GM10248 (cell line): ENCODE measurements around the gene BASP1.
A peak's percentile ranks its signal among the peaks of the same experiment; 100 is the strongest.

Experiments
- CTCF ChIA-PET: fragments of 300-600 bp; sonication (Branson Sonifier 250); formaldehyde crosslinking; extraction: SDS; loops from one replicate; lab custom pipeline; 2021; ENCODE audit warnings: antibody characterized with exemption; lab: Yijun Ruan, JAX
- POLR2A ChIA-PET: fragments of 350-650 bp; sonication (Branson Sonifier 250); formaldehyde crosslinking; extraction: SDS; loops from one replicate; lab custom pipeline; 2020; ENCODE audit warnings: antibody characterized with exemption; lab: Yijun Ruan, JAX
- DNase-seq: peaks from one replicate; pipeline ENCODE4 v3.0.0; 2012; ENCODE audit errors: extremely low spot score
- CTCF ChIP-seq: IDR thresholded peaks from 2 replicates; pipeline ENCODE4 v1.5.1; 2012; ENCODE audit warnings: mild to moderate bottlenecking, low read depth; ENCODE audit errors: extremely low read depth, missing control alignments, control extremely low read depth

BASP1 gene

GRCh38 chr5:17203329-17204132, 13.9 kb upstream of the BASP1 start:
- TF ChIP-seq CTCF = peak; percentile 75
- ChIA-PET CTCF (interaction anchor here (0.9 to 4.5 kb wide), 8 partner anchors 9 to 1100 kb away, joined by 3 to 29 read pairs (median 5); no protein-coding TSS in a partner anchor), POLR2A (no interaction called here)
- peak; percentile 70 for DNase-seq

GRCh38 chr5:17204133-17204489, 13.3 kb upstream of the BASP1 start:
- ChIA-PET POLR2A (no interaction called here), CTCF (interaction anchor here (1.0 to 4.5 kb wide), 6 partner anchors 10 to 1100 kb away, joined by 3 to 29 read pairs (median 5); no protein-coding TSS in a partner anchor)
- DNase-seq = no peak
- no peak for TF ChIP-seq CTCF

GRCh38 chr5:17206021-17206420, 11.4 kb upstream of the BASP1 start:
- CTCF ChIA-PET = interaction anchor here (4.5 kb wide), 1 partner anchor 16 kb away, joined by 29 read pairs; no protein-coding TSS in a partner anchor
- POLR2A ChIA-PET = no interaction called here
- DNase-seq = no peak
- TF ChIP-seq CTCF = no peak

- no peak for TF ChIP-seq CTCF
- DNase-seq = no peak
- CTCF ChIA-PET = interaction anchor here (1.5 to 6.1 kb wide), 2 partner anchors 21 to 1092 kb away, joined by 4 to 128 read pairs; no protein-coding TSS in a partner anchor
- POLR2A ChIA-PET = no interaction called here
These were observed 5.2 kb upstream of the BASP1 start for GRCh38 chr5:17212191-17212590.

GRCh38 chr5:17212996-17213395, 4.4 kb upstream of the BASP1 start:
- CTCF ChIA-PET = interaction anchor here (1.5 to 6.1 kb wide), 3 partner anchors 18 to 1091 kb away, joined by 4 to 128 read pairs (median 5); no protein-coding TSS in a partner anchor
- TF ChIP-seq CTCF = no peak
- POLR2A ChIA-PET = no interaction called here
- no peak for DNase-seq

- CTCF ChIA-PET = interaction anchor here (1.1 to 6.1 kb wide), 6 partner anchors 19 to 1101 kb away, joined by 3 to 128 read pairs (median 14); no protein-coding TSS in a partner anchor
- POLR2A ChIA-PET = no interaction called here
- no peak for TF ChIP-seq CTCF
- DNase-seq = no peak
These were observed 3.5 kb upstream of the BASP1 start for GRCh38 chr5:17213938-17214337.
